BJ (cell line): ENCODE data around the gene HDAC9. TPM values are rescaled to one million over a fixed set of nuclear protein-coding genes. Genes with fewer than 3 reads are reported as not detected.

ENCODE experiments used
- CTCF ChIA-PET: fragments of 350-600 bp; formaldehyde crosslinking; extraction: SDS; loops from one replicate; lab custom pipeline; 2021; ENCODE audit warnings: antibody characterized with exemption, inconsistent platforms; lab: Yijun Ruan, JAX
- POLR2A ChIA-PET: fragments of 300-600 bp; sonication (Branson Sonifier 250); formaldehyde crosslinking; extraction: SDS; loops from one replicate; lab custom pipeline; 2021; ENCODE audit warnings: antibody characterized with exemption; lab: Charles Lee
- DNase-seq: peaks from one replicate; pipeline ENCODE4 v3.0.0-alpha.2; 2011; ENCODE audit warnings: low read depth
- H3K27me3 ChIP-seq: 2 replicates; pipeline ENCODE4 v1.6.0; 2011; ENCODE audit warnings: low read length; ENCODE audit not compliant: control insufficient read depth, insufficient read depth
- H3K36me3 ChIP-seq: 2 replicates; pipeline ENCODE4 v1.5.1; 2011; ENCODE audit warnings: low read length; ENCODE audit not compliant: control insufficient read depth, insufficient read depth
- H3K4me3 ChIP-seq: 2 replicates; pipeline ENCODE4 v1.5.1; 2011; ENCODE audit warnings: low read depth, mild to moderate bottlenecking, control low read depth, low read length
- polyA plus RNA-seq: library from polyadenylated mRNA; depleted of rRNA; stranded (reverse); fragments of >200 nt; gene quantifications from 2 replicates; pipeline ENCODE4 v1.2.3, GENCODE V29; 2011
- TF ChIP-seq, protein P1 (sequence below): IDR thresholded peaks from 2 replicates; pipeline ENCODE4 v1.5.1; 2011; ENCODE audit warnings: low read depth, mild to moderate bottlenecking, control low read depth, inconsistent platforms, low read length, moderate library complexity; ENCODE audit not compliant: insufficient read depth

The HDAC9 gene
- polyA plus RNA-seq, 1 experiment, result 14.7 TPM

DNA sequence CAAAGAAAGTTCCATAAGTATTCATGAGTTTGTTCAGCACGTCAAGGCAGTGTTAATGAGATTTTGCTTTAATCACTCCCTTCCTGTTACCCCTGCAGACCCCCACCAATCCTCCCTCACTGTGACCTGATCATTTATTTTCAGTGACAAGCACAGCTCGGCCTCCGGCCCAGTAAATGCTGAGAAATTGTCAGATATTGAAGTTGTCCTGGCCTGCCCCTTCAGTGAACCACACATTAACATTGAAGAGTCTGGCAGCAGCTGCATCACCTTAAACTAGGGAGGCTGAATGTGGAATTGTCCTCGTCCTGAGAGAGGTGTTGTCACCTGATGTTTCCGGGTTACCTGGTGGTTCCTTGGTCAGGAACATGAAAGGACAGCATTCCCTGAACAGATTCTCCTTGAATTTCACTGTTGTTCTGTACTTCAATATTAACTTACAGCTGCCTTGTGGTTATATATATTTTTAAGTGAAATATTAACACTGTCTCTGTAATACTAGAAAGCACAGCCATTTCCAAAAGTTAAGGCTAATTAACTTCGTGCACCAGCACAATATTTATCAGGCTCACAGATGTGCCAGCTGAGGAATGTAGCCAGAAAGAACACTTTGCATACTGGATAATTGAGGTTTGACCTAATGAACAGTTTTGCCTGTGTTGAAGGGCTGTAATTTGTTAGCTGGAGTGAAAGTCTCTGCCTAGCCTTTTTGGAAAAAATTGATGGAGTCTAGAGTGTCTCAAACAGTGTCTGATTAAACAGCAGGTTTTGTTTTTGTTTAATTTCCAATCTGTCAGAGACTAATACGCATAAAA lies 265.3 kb downstream of the HDAC9 start:
- ChIA-PET POLR2A (interaction anchor here (0.6 kb wide), 1 partner anchor 9 kb away, joined by 3 read pairs; no protein-coding TSS in a partner anchor), CTCF (interaction anchor here (0.9 to 1.0 kb wide), 2 partner anchors 309 to 412 kb away, joined by 3 to 4 read pairs; no protein-coding TSS in a partner anchor)
- Histone ChIP-seq H3K36me3 (no peaks in the 10 kb centered on the region), H3K4me3 (no peak overlapping the region), H3K27me3 (no peaks in the 10 kb centered on the region)
- TF ChIP-seq, protein P1, sequence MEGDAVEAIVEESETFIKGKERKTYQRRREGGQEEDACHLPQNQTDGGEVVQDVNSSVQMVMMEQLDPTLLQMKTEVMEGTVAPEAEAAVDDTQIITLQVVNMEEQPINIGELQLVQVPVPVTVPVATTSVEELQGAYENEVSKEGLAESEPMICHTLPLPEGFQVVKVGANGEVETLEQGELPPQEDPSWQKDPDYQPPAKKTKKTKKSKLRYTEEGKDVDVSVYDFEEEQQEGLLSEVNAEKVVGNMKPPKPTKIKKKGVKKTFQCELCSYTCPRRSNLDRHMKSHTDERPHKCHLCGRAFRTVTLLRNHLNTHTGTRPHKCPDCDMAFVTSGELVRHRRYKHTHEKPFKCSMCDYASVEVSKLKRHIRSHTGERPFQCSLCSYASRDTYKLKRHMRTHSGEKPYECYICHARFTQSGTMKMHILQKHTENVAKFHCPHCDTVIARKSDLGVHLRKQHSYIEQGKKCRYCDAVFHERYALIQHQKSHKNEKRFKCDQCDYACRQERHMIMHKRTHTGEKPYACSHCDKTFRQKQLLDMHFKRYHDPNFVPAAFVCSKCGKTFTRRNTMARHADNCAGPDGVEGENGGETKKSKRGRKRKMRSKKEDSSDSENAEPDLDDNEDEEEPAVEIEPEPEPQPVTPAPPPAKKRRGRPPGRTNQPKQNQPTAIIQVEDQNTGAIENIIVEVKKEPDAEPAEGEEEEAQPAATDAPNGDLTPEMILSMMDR, result no peak
- DNase-seq, result no peak

DNA sequence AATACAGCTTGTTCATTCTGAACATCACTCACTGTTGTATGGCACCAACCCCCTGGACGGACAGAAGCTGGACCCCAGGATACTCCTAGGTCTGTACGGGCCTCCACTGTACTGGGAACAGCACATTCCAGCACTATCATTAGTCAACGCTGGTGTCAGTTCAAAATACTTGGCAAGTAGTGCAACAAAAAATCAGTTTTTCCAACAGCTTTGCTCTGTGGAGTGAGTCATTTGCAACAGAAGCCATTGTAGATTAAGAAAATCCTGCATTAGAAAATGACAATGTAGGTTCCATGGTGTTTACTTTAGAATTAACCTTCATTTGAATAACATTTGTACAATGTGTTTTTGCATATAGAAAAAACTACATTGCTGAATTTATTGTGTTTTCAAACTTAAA lies 266.6 kb downstream of the HDAC9 start:
- DNase-seq, result no peak
- Histone ChIP-seq H3K27me3 (no peaks in the 10 kb centered on the region), H3K4me3 (no peak overlapping the region), H3K36me3 (no peaks in the 10 kb centered on the region)
- TF ChIP-seq, protein P1, result no peak
- ChIA-PET POLR2A (no interaction called here), CTCF (interaction anchor here (0.6 kb wide), 1 partner anchor 359 kb away, joined by 4 read pairs; no protein-coding TSS in a partner anchor)

DNA sequence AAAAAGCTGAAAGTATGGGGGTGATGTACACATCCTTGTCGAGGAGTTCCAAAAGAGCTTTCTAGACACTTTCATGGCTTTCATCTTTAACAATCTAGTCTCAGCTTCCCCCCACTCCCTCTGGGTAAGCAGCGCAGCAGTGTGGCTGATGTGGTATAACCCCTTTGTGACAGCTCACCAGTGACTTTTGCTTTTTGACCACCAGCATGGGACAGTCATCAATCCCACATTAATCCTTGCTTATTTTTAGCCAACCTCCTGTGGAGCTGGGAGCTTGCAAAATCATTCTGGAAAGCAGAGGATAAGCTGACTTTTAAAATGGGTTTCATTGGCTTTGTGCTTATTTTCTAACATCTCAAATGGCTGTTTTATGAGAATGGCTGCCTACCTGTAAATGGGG lies 272.7 kb downstream of the HDAC9 start:
- Histone ChIP-seq H3K36me3 (no peaks in the 10 kb centered on the region), H3K4me3 (no peak overlapping the region), H3K27me3 (no peaks in the 10 kb centered on the region)
- DNase-seq, result no peak
- CTCF ChIA-PET, result no interaction called here
- POLR2A ChIA-PET, result interaction anchor here (0.5 kb wide), 1 partner anchor 261 kb away, joined by 3 read pairs; no protein-coding TSS in a partner anchor
- TF ChIP-seq, protein P1, result no peak

GRCh38 chr7:18770154-18770811 lies 274.7 kb downstream of the HDAC9 start:
- peak; percentile 74 for DNase-seq
- H3K4me3 ChIP-seq, result no peak overlapping the region
- POLR2A ChIA-PET, result interaction anchor here (0.7 kb wide), 1 partner anchor 9 kb away, joined by 3 read pairs; no protein-coding TSS in a partner anchor

More at GRCh38 chr7:18770154-18770811, 274.7 kb downstream of the HDAC9 start:
- TF ChIP-seq, protein P1, result no peak
- CTCF ChIA-PET, result interaction anchor here (0.8 kb wide), 1 partner anchor 9 kb away, joined by 3 read pairs; no protein-coding TSS in a partner anchor
- H3K36me3 ChIP-seq, result no peaks in the 10 kb centered on the region
- no peaks in the 10 kb centered on the region for H3K27me3 ChIP-seq
